Duodenal mucosa (tissue), 2 donors: ENCODE data around the gene HTR3E.
"Not testable (repeated sequence)": the region's sequence is repeated elsewhere in the genome, so short reads cannot be mapped to it uniquely, and the experiment has no call there.

Source experiments
- H3K27ac ChIP-seq: one replicate; pipeline ENCODE4 v1.7.0; 2013; ENCODE audit warnings: low read depth, low read length
- H3K27me3 ChIP-seq, 2 donors: one replicate each; pipeline ENCODE4 v1.7.0; 2013; ENCODE audit warnings: low read length in 2 of 2, control low read depth in 1 of 2; ENCODE audit not compliant: insufficient read depth in 2 of 2, control insufficient read depth in 1 of 2
- H3K36me3 ChIP-seq, 2 donors: one replicate each; pipeline ENCODE4 v1.7.0; 2013; ENCODE audit warnings: low read length in 2 of 2, control low read depth in 1 of 2; ENCODE audit not compliant: insufficient read depth in 2 of 2, control insufficient read depth in 1 of 2
- H3K4me1 ChIP-seq, 2 donors: one replicate each; pipeline ENCODE4 v1.7.0; 2013; ENCODE audit warnings: low read length in 2 of 2, control low read depth in 1 of 2; ENCODE audit not compliant: insufficient read depth in 2 of 2, control insufficient read depth in 1 of 2
- H3K4me3 ChIP-seq, 2 donors: one replicate each; pipeline ENCODE4 v1.7.0; 2013; ENCODE audit warnings: low read length in 2 of 2, low read depth in 1 of 2
- H3K9ac ChIP-seq, 2 donors: one replicate each; pipeline ENCODE4 v1.7.0; 2013; ENCODE audit warnings: low read length in 2 of 2, low read depth in 1 of 2
- H3K9me3 ChIP-seq, 2 donors: one replicate each; pipeline ENCODE4 v1.7.0; 2013; ENCODE audit warnings: low read length in 2 of 2, control low read depth in 1 of 2; ENCODE audit not compliant: control insufficient read depth in 1 of 2

Gene HTR3E

GRCh38 chr3:184096811-184097383, at the start of gene HTR3E:
Gene HTR3E, plus strand, starts transcription at chr3:184097064. Its CDS starts 466 bp downstream, at chr3:184097530.
- no peak within 1 kb of the TSS for H3K9ac ChIP-seq
- no peak within 1 kb of the TSS for H3K27ac ChIP-seq
- H3K36me3 ChIP-seq, result no peaks in the 10 kb centered on the region
- peaks cover 7 to 9% of the 10 kb centered on the region in 2 donors for H3K9me3 ChIP-seq
- H3K4me1 ChIP-seq, result no peaks in the 10 kb centered on the region
- H3K4me3 ChIP-seq, result no peak within 1 kb of the TSS
- peaks cover 0 to 3% of the 10 kb centered on the region in 2 donors for H3K27me3 ChIP-seq

GRCh38 chr3:184050217-184050847, 46.5 kb upstream of the HTR3E start:
- no peak overlapping the region for H3K9ac ChIP-seq
- H3K27me3 ChIP-seq, result peaks cover 0 to 5% of the 10 kb centered on the region in 2 donors
- H3K27ac ChIP-seq, result no peak overlapping the region
- H3K4me1 ChIP-seq, result no peaks in the 10 kb centered on the region
- H3K4me3 ChIP-seq, result no peak overlapping the region
- no peaks in the 10 kb centered on the region for H3K9me3 ChIP-seq
- H3K36me3 ChIP-seq, result no peaks in the 10 kb centered on the region

GRCh38 chr3:184052767-184053166, 44.1 kb upstream of the HTR3E start, which contains the start of gene HTR3C:
Gene HTR3C, plus strand, starts transcription at chr3:184053047. Its CDS starts 34 bp downstream, at chr3:184053081.
- no peaks in the 10 kb centered on the region for H3K36me3 ChIP-seq
- no peak within 1 kb of the TSS for H3K27ac ChIP-seq
- H3K27me3 ChIP-seq, result peaks cover 0 to 5% of the 10 kb centered on the region in 2 donors
- H3K9me3 ChIP-seq, result no peaks in the 10 kb centered on the region
- H3K4me1 ChIP-seq, result no peaks in the 10 kb centered on the region
- H3K4me3 ChIP-seq, result no peak within 1 kb of the TSS
- no peak within 1 kb of the TSS for H3K9ac ChIP-seq

- H3K9ac ChIP-seq, result no peak overlapping the region
- H3K36me3 ChIP-seq, result no peaks in the 10 kb centered on the region
- H3K9me3 ChIP-seq, result no peaks in the 10 kb centered on the region
- no peak overlapping the region for H3K27ac ChIP-seq
- H3K4me1 ChIP-seq, result no peaks in the 10 kb centered on the region
- peaks cover 0 to 5% of the 10 kb centered on the region in 2 donors for H3K27me3 ChIP-seq
- H3K4me3 ChIP-seq, result no peak overlapping the region
Observed at GRCh38 chr3:184058029-184058428, 38.8 kb upstream of the HTR3E start.

GRCh38 chr3:184059424-184059823, 37.4 kb upstream of the HTR3E start:
- Histone ChIP-seq H3K27me3 (peaks cover 0 to 4% of the 10 kb centered on the region in 2 donors), H3K27ac (no peak overlapping the region), H3K9ac (no peak overlapping the region), H3K4me1 (no peaks in the 10 kb centered on the region), H3K36me3 (no peaks in the 10 kb centered on the region), H3K9me3 (no peaks in the 10 kb centered on the region), H3K4me3 (no peak overlapping the region)

GRCh38 chr3:184062637-184063036, 34.2 kb upstream of the HTR3E start:
- H3K27me3 ChIP-seq, result no peaks in the 10 kb centered on the region
- no peak overlapping the region for H3K4me3 ChIP-seq
- no peak overlapping the region for H3K9ac ChIP-seq
- no peaks in the 10 kb centered on the region for H3K36me3 ChIP-seq
- no peaks in the 10 kb centered on the region for H3K4me1 ChIP-seq
- no peak overlapping the region for H3K27ac ChIP-seq
- H3K9me3 ChIP-seq, result no peaks in the 10 kb centered on the region

GRCh38 chr3:184066211-184066610, 30.7 kb upstream of the HTR3E start:
- H3K27ac ChIP-seq, result no peak overlapping the region
- no peaks in the 10 kb centered on the region for H3K27me3 ChIP-seq
- no peak overlapping the region for H3K9ac ChIP-seq
- no peaks in the 10 kb centered on the region for H3K9me3 ChIP-seq
- no peaks in the 10 kb centered on the region for H3K36me3 ChIP-seq
- no peak overlapping the region for H3K4me3 ChIP-seq
- no peaks in the 10 kb centered on the region for H3K4me1 ChIP-seq

GRCh38 chr3:184067573-184068055, 29.2 kb upstream of the HTR3E start:
- H3K9me3 ChIP-seq, result no peaks in the 10 kb centered on the region
- no peak overlapping the region for H3K9ac ChIP-seq
- no peaks in the 10 kb centered on the region for H3K4me1 ChIP-seq
- no peak overlapping the region for H3K27ac ChIP-seq
- H3K4me3 ChIP-seq, result no peak overlapping the region
- no peaks in the 10 kb centered on the region for H3K36me3 ChIP-seq
- no peaks in the 10 kb centered on the region for H3K27me3 ChIP-seq

- no peak overlapping the region for H3K9ac ChIP-seq
- H3K27me3 ChIP-seq, result no peaks in the 10 kb centered on the region
- no peaks in the 10 kb centered on the region for H3K4me1 ChIP-seq
- no peak overlapping the region for H3K27ac ChIP-seq
- no peaks in the 10 kb centered on the region for H3K36me3 ChIP-seq
- H3K9me3 ChIP-seq, result no peaks in the 10 kb centered on the region
- no peak overlapping the region for H3K4me3 ChIP-seq
Observed at GRCh38 chr3:184068344-184068743, 28.5 kb upstream of the HTR3E start.

- not testable (repeated sequence) for H3K27ac ChIP-seq, H3K36me3 ChIP-seq, H3K4me3 ChIP-seq, H3K4me1 ChIP-seq, H3K27me3 ChIP-seq, H3K9ac ChIP-seq, H3K9me3 ChIP-seq
Observed at GRCh38 chr3:184071142-184071541, 25.7 kb upstream of the HTR3E start.
